OCI-LY3 (cell line): ENCODE measurements around the gene EXO1.

Source experiments
- CTCF ChIP-seq: fragments of 200-600, 300-600 bp; sonication (generic); IDR thresholded peaks from 2 replicates; pipeline ENCODE4 v1.5.1; 2014; ENCODE audit warnings: antibody characterized with exemption, low read length, low read depth
- EZH2phosphoT487 ChIP-seq: fragments of 200-600 bp; shearing (Covaris generic); IDR thresholded peaks from 2 replicates; pipeline ENCODE4 v1.6.1; 2018; ENCODE audit warnings: antibody characterized with exemption, mixed run types, low read depth

- no peak for TF ChIP-seq CTCF
- no peak for TF ChIP-seq EZH2phosphoT487
Measured at GRCh38 chr1:241857131-241857530, 9.1 kb downstream of the EXO1 start.
